Natural killer cell (primary cell): ENCODE measurements around the gene BICDL2. TPM values are rescaled to one million over a fixed set of nuclear protein-coding genes. Genes with fewer than 3 reads are reported as not detected.

Source experiments
- ATAC-seq, 3 donors: fragments of 150-1000 bp in 2 of 3; fragments of 200-7000 bp in 1 of 3; cut with Tn5 transposase; 1 replicate in 1 of 3; 2 replicates in 2 of 3; pipeline ENCODE4 v1.10.0; 2021; ENCODE audit warnings: mild to moderate bottlenecking in 2 of 3, moderate library complexity in 2 of 3
- DNase-seq, 2 donors: peaks; one replicate each; pipeline versions ENCODE4 v3.0.0 to v3.0.0-alpha.2; 2013 to 2021; ENCODE audit warnings: mixed read lengths in 1 of 2
- H3K27ac ChIP-seq: one replicate; pipeline ENCODE4 v1.5.1; 2013; ENCODE audit warnings: mild to moderate bottlenecking, low read length
- H3K27me3 ChIP-seq: one replicate; pipeline ENCODE4 v1.6.1; 2013; ENCODE audit warnings: low read length; ENCODE audit not compliant: control insufficient read depth, insufficient read depth
- H3K36me3 ChIP-seq: one replicate; pipeline ENCODE4 v1.6.1; 2013; ENCODE audit warnings: low read length; ENCODE audit not compliant: control insufficient read depth, insufficient read depth
- H3K4me1 ChIP-seq: one replicate; pipeline ENCODE4 v1.6.1; 2013; ENCODE audit warnings: low read length; ENCODE audit not compliant: control insufficient read depth, insufficient read depth
- H3K4me3 ChIP-seq: one replicate; pipeline ENCODE4 v1.5.1; 2013; ENCODE audit warnings: low read length
- H3K9me3 ChIP-seq: one replicate; pipeline ENCODE4 v1.6.1; 2013; ENCODE audit warnings: low read length; ENCODE audit not compliant: control insufficient read depth, insufficient read depth
- H3K27ac Mint-ChIP-seq, 2 donors: one replicate each; pipeline ENCODE4 v1.8.0; 2022; ENCODE audit warnings: mild to moderate bottlenecking in 2 of 2, mixed read lengths in 2 of 2, moderate library complexity in 1 of 2
- H3K27me3 Mint-ChIP-seq, 2 donors: one replicate each; pipeline ENCODE4 v1.8.0; 2022; ENCODE audit warnings: low read depth in 2 of 2, mixed read lengths in 2 of 2
- H3K36me3 Mint-ChIP-seq: one replicate; pipeline ENCODE4 v1.8.0; 2022; ENCODE audit warnings: mixed read lengths
- H3K4me1 Mint-ChIP-seq, 2 donors: one replicate each; pipeline ENCODE4 v1.8.0; 2022; ENCODE audit warnings: mixed read lengths in 2 of 2
- H3K4me3 Mint-ChIP-seq: one replicate; pipeline ENCODE4 v1.8.0; 2022; ENCODE audit warnings: mild to moderate bottlenecking, moderate library complexity, mixed read lengths
- H3K9me3 Mint-ChIP-seq, 2 donors: one replicate each; pipeline ENCODE4 v1.8.0; 2022; ENCODE audit warnings: mixed read lengths in 2 of 2
- WGBS: methylation state at CpG from one replicate; pipeline ENCODE4 v1.1.7; 2013; ENCODE audit warnings: missing lambda C conversion rate; ENCODE audit not compliant: insufficient coverage; 5-methylcytosine and 5-hydroxymethylcytosine counted together
- intact Hi-C: fragments of 100-400 bp; cut with micrococcal nuclease; formaldehyde crosslinking; loops from one replicate; pipeline ENCODE4 v1.14.2; 2022
- total RNA-seq, 4 donors: library from RNA; stranded (reverse); fragments of 120-200 nt in 1 of 4; gene quantifications; one replicate each; pipeline versions ENCODE4 v1.2.3 to v1.2.4, GENCODE V29; 2013 to 2022
- TF ChIP-seq, protein P1 (sequence below): fragments of 200-600 bp; IDR thresholded peaks from one replicate; pipeline ENCODE4 v1.8.0; 2022; ENCODE audit warnings: antibody characterized with exemption

BICDL2 gene
- total RNA-seq, 3 donors from 2014 or later (not counting 1 experiment from before 2014, with no cell fraction given) = not detected

DNA sequence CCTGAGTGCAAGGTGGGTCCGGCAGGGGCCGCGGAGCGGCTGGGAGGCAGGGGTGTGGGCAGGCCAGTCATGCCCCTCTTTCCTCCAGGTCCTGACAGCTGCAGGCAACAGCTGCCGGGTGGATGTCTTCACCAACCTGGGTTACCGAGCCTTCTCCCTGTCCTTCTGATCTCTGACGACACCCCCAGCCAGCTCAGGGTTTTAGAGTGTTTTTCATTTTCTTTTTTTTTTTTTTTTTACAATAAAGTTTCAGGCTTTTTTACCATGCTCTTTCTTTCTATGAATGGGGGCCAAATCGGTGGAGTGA, 9.3 kb downstream of the BICDL2 start:
- intact Hi-C loops = no loop called here
- peaks cover 23% of the 10 kb centered on the region for H3K27me3 ChIP-seq
- H3K27ac Mint-ChIP-seq = no peak overlapping the region
- peaks cover 10 to 26% of the 10 kb centered on the region in 2 donors for H3K27me3 Mint-ChIP-seq
- no peaks in the 10 kb centered on the region for H3K36me3 Mint-ChIP-seq
- no peak overlapping the region for H3K4me3 ChIP-seq
- peaks cover 15% of the 10 kb centered on the region for H3K36me3 ChIP-seq
- DNase-seq (no peak), ATAC-seq (no peak)
- peaks cover 23 to 46% of the 10 kb centered on the region in 2 donors for H3K4me1 Mint-ChIP-seq
- TF ChIP-seq, protein P1, sequence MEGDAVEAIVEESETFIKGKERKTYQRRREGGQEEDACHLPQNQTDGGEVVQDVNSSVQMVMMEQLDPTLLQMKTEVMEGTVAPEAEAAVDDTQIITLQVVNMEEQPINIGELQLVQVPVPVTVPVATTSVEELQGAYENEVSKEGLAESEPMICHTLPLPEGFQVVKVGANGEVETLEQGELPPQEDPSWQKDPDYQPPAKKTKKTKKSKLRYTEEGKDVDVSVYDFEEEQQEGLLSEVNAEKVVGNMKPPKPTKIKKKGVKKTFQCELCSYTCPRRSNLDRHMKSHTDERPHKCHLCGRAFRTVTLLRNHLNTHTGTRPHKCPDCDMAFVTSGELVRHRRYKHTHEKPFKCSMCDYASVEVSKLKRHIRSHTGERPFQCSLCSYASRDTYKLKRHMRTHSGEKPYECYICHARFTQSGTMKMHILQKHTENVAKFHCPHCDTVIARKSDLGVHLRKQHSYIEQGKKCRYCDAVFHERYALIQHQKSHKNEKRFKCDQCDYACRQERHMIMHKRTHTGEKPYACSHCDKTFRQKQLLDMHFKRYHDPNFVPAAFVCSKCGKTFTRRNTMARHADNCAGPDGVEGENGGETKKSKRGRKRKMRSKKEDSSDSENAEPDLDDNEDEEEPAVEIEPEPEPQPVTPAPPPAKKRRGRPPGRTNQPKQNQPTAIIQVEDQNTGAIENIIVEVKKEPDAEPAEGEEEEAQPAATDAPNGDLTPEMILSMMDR = no peak
- no peaks in the 10 kb centered on the region for H3K9me3 ChIP-seq
- H3K27ac ChIP-seq = no peak overlapping the region
- no peak overlapping the region for H3K4me3 Mint-ChIP-seq
- H3K9me3 Mint-ChIP-seq = no peaks in the 10 kb centered on the region
- 95% methylated on average over 6 of the region's 8 CpGs for WGBS
- peaks cover 48% of the 10 kb centered on the region for H3K4me1 ChIP-seq

GRCh38 chr16:3026609-3027488, 9.9 kb downstream of the BICDL2 start:
- Histone ChIP-seq H3K4me1 (peaks cover 54% of the 10 kb centered on the region), H3K27ac (no peak overlapping the region), H3K36me3 (peaks cover 15% of the 10 kb centered on the region), H3K4me3 (no peak overlapping the region), H3K27me3 (peaks cover 23% of the 10 kb centered on the region), H3K9me3 (no peaks in the 10 kb centered on the region)
- whole genome bisulfite sequencing = 97% methylated on average over 22 of the region's 24 CpGs
- H3K27ac Mint-ChIP-seq = no peak overlapping the region
- H3K27me3 Mint-ChIP-seq = peaks cover 7 to 24% of the 10 kb centered on the region in 2 donors
- TF ChIP-seq, protein P1 = no peak
- no peak for ATAC-seq
- intact Hi-C loops = no loop called here
- no peak for DNase-seq
- H3K4me1 Mint-ChIP-seq = peaks cover 28 to 52% of the 10 kb centered on the region in 2 donors
- no peaks in the 10 kb centered on the region for H3K9me3 Mint-ChIP-seq
- no peak overlapping the region for H3K4me3 Mint-ChIP-seq
- H3K36me3 Mint-ChIP-seq = no peaks in the 10 kb centered on the region

DNA sequence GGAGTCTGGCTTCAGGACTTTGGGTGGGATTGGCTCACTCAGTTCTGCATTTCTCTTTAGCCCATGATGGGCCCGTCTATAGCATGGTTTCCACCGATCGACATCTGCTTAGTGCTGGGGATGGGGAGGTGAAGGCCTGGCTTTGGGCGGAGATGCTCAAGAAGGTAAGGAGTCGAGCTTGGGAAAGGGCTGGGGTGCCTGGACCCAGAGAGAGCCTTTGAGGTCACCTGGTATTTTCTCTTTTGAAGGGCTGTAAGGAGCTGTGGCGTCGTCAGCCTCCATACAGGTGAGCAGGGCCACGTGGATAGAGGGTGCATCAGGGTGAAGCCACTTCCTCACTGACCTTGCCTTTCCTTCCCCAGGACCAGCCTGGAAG, 10.8 kb downstream of the BICDL2 start:
- no peak overlapping the region for H3K4me3 Mint-ChIP-seq
- intact Hi-C loops = no loop called here
- no peak overlapping the region for H3K27ac Mint-ChIP-seq

More for the DNA sequence above, 10.8 kb downstream of the BICDL2 start:
- no peak for DNase-seq
- H3K4me1 ChIP-seq = peaks cover 62% of the 10 kb centered on the region
- Mint-ChIP-seq H3K4me1 (peaks cover 36 to 61% of the 10 kb centered on the region in 2 donors), H3K9me3 (no peaks in the 10 kb centered on the region), H3K36me3 (no peaks in the 10 kb centered on the region), H3K27me3 (peaks cover 7 to 21% of the 10 kb centered on the region in 2 donors)
- H3K36me3 ChIP-seq = peaks cover 15% of the 10 kb centered on the region
- H3K9me3 ChIP-seq = no peaks in the 10 kb centered on the region
- H3K4me3 ChIP-seq = no peak overlapping the region
- no peak for ATAC-seq
- no peak overlapping the region for H3K27ac ChIP-seq
- H3K27me3 ChIP-seq = peaks cover 22% of the 10 kb centered on the region
- TF ChIP-seq, protein P1 = no peak
- WGBS = 96% methylated on average over 8 of the region's 8 CpGs
